GM12891 (cell line): ENCODE results near the gene TMEM212.

ENCODE experiments used
- DNase-seq: peaks from one replicate; pipeline ENCODE4 v3.0.0; 2011; ENCODE audit warnings: low spot score; ENCODE audit not compliant: insufficient read length
- FAIRE-seq: peaks from 2 replicates; lab custom pipeline; 2011; peaks lifted over from hg19 to GRCh38; lab: Jason Lieb, UNC
- PAX5 ChIP-seq: IDR thresholded peaks from 2 replicates; pipeline ENCODE4 v1.6.1; 2011; ENCODE audit warnings: low read length, moderate library complexity, mild to moderate bottlenecking; ENCODE audit not compliant: insufficient read depth, severe bottlenecking
- POLR2A ChIP-seq: IDR thresholded peaks from 2 replicates; pipeline ENCODE4 v1.6.1; 2011; ENCODE audit warnings: low read depth, low read length, control low read depth
- POLR2AphosphoS5 ChIP-seq: IDR thresholded peaks from 2 replicates; pipeline ENCODE4 v1.6.1; 2011; ENCODE audit warnings: low read depth, low read length, control low read depth
- POU2F2 ChIP-seq: IDR thresholded peaks from 2 replicates; pipeline ENCODE4 v1.6.1; 2011; ENCODE audit warnings: low read depth, mild to moderate bottlenecking, control low read depth, low read length, moderate library complexity
- SPI1 ChIP-seq: IDR thresholded peaks from 2 replicates; pipeline ENCODE4 v1.6.1; 2011; ENCODE audit warnings: low read depth, low read length, control low read depth
- TAF1 ChIP-seq: IDR thresholded peaks from 2 replicates; pipeline ENCODE4 v1.6.1; 2011; ENCODE audit warnings: low read depth, low read length, control low read depth

Gene TMEM212

GRCh38 chr3:171867981-171868380, 24.8 kb downstream of the TMEM212 start:
- FAIRE-seq, result no peak
- DNase-seq, result no peak
- no peak for TF ChIP-seq POLR2AphosphoS5
- no peak for TF ChIP-seq POU2F2
- no peak for TF ChIP-seq PAX5
- TF ChIP-seq TAF1, result no peak
- no peak for TF ChIP-seq POLR2A
- TF ChIP-seq SPI1, result no peak

- no peak for TF ChIP-seq PAX5
- TF ChIP-seq POU2F2, result no peak
- TF ChIP-seq TAF1, result no peak
- TF ChIP-seq SPI1, result no peak
- TF ChIP-seq POLR2A, result no peak
- no peak for TF ChIP-seq POLR2AphosphoS5
- FAIRE-seq (no peak), DNase-seq (no peak)
Measured at GRCh38 chr3:171871392-171872274, 28.5 kb downstream of the TMEM212 start.

- DNase-seq (no peak), FAIRE-seq (no peak)
- TF ChIP-seq POLR2A, result no peak
Measured at GRCh38 chr3:171873580-171873979, 30.4 kb downstream of the TMEM212 start.

- TF ChIP-seq POLR2AphosphoS5 (no peak), POU2F2 (no peak), PAX5 (no peak), POLR2A (no peak), TAF1 (no peak), SPI1 (no peak)
- FAIRE-seq (no peak), DNase-seq (no peak)
Measured at GRCh38 chr3:171874251-171874681, 31.1 kb downstream of the TMEM212 start.

- no peak for DNase-seq
- no peak for TF ChIP-seq POLR2A
- no peak for TF ChIP-seq POLR2AphosphoS5
- TF ChIP-seq SPI1, result no peak
- TF ChIP-seq PAX5, result no peak
- no peak for TF ChIP-seq POU2F2
- TF ChIP-seq TAF1, result no peak
- FAIRE-seq, result no peak
Measured at GRCh38 chr3:171874879-171875278, 31.7 kb downstream of the TMEM212 start.

GRCh38 chr3:171875923-171876412, 32.8 kb downstream of the TMEM212 start:
- no peak for TF ChIP-seq SPI1
- TF ChIP-seq TAF1, result no peak
- no peak for TF ChIP-seq PAX5
- TF ChIP-seq POLR2AphosphoS5, result no peak
- TF ChIP-seq POU2F2, result no peak
- no peak for TF ChIP-seq POLR2A
- no peak for DNase-seq
- no peak for FAIRE-seq

GRCh38 chr3:171876680-171877147, 33.6 kb downstream of the TMEM212 start:
- no peak for DNase-seq
- TF ChIP-seq PAX5 (no peak), POLR2AphosphoS5 (no peak), POLR2A (no peak), SPI1 (no peak), POU2F2 (no peak), TAF1 (no peak)
- FAIRE-seq, result no peak

- no peak for TF ChIP-seq TAF1
- TF ChIP-seq POLR2AphosphoS5, result no peak
- TF ChIP-seq POU2F2, result no peak
- TF ChIP-seq POLR2A, result no peak
- no peak for TF ChIP-seq SPI1
- TF ChIP-seq PAX5, result no peak
- no peak for DNase-seq
- no peak for FAIRE-seq
Measured at GRCh38 chr3:171878461-171879225, 35.5 kb downstream of the TMEM212 start.

- TF ChIP-seq SPI1 (no peak), TAF1 (no peak), PAX5 (no peak), POU2F2 (no peak), POLR2A (no peak), POLR2AphosphoS5 (no peak)
- DNase-seq (no peak), FAIRE-seq (no peak)
Measured at GRCh38 chr3:171879472-171879871, 36.3 kb downstream of the TMEM212 start.

GRCh38 chr3:171880101-171880870, 37.1 kb downstream of the TMEM212 start:
- TF ChIP-seq POLR2A (no peak), PAX5 (no peak), POLR2AphosphoS5 (no peak), POU2F2 (no peak), SPI1 (no peak), TAF1 (no peak)
- FAIRE-seq, result no peak

More at GRCh38 chr3:171880101-171880870, 37.1 kb downstream of the TMEM212 start:
- no peak for DNase-seq
